Measurements from ENCODE around the gene CA12.

CA12 gene

DNA sequence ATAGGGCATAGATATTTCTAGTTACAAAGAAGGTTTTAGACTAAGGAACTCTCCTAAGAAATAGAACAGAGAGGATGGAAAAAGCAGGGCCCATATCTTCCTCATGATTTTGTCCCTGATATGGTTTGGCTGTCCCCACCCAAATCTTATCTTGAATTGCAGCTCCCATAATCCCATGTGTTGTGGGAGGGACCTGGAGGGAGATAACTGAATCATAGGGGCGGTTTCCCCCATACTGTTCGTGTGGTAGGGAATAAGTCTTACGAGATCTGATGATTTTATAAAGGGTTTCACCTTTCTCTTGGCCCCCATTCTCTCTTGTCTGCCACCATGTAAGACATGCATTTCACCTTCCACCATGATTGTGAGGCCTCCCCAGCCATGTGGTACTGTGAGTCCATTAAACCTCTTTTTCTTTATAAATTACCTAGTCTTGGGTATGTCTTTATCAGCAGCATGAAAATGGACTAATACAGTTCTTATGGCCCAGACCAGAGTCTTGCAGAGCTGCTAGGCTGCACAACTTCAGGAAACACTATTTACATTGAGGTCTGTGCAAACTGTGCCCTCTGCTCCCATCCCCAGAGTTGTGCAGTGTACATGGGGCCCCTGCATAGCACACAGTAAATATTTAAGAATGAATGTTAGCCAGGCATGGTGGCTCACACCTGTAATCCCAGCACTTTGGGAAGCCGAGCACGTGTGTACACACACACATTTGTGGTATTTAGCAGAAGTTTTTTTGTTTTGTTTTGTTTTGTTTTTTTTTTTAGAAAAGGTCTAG lies 20.3 kb upstream of the CA12 start:
- no peak for DNase-seq (ENCODE audit: low read depth)

DNA sequence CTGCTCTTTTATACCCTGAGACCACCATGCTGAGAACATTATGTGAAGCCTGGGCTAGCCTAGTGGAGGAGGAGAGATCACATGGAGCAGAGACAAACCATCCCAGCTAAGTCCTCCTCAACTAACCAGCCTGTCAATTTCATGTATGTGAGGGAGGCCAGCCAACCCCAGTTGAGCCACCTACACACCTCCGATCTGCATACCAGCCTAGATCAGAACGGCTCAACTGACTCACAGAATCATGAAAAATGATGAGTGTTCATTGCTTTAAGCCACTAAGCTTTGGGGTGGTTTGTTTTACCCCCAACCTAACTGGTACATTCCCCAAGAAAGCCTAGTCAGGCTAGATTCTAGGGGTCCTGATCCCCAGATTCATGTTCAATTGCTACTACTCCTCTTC lies 19.4 kb upstream of the CA12 start:
- no peak for DNase-seq (ENCODE audit: low read depth)

DNA sequence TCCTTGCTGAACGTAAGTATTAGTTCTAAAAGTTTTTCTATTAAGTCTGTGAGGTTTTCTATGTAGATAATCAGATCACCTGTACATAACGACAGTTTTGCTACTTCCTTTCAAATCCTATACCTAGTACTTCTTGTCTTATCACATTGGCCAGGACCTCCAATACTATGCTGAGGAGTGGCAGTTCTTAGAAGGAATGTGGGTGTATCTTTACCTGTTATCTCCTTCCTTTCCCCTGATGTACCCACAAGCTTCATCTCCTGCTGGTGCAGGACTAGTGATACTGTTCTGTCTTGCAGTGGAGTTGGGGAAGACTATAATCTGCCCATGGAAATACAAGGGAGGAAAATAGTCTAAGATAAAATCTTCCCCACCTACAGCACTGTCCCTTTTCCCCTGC lies 16.8 kb upstream of the CA12 start:
- no peak for DNase-seq (ENCODE audit: low read depth)

DNA sequence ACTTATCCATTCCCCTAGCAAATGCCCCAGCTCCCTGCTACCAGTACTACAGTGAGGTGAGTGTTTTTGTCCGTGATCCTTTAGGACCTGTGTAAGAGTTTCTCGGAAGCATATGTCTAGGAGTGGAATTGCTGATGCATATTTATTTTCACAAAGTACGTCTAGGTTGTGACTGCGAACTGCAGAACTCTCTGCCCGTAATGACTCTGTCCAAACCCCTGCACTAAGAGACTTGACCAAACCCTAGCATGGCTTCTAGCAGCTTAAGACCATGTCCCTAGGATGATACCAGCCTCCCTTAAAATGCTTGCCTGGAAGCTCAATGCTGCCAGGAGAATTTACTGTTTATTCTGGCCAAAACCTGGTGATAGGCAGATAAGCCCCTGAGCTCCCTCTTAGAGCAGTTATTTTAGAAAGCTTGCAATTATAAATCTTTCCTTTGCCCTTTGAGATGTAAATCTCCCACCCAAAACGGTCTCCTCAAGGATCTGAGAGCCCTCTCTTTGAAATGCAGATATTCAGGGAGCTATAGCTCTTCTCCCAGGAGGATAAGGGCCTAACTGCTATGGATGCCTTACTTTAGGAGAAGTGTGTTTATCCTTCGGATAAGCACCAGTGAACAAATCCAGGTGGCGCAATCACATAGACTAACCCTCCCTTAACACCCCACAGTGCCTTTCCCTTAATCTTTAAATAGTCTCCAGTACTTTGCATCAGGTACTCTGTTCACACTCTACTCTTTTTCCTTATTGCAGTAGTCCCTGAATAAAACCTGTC lies 14.7 kb upstream of the CA12 start:
- DNase-seq (ENCODE audit: low read depth): no peak

DNA sequence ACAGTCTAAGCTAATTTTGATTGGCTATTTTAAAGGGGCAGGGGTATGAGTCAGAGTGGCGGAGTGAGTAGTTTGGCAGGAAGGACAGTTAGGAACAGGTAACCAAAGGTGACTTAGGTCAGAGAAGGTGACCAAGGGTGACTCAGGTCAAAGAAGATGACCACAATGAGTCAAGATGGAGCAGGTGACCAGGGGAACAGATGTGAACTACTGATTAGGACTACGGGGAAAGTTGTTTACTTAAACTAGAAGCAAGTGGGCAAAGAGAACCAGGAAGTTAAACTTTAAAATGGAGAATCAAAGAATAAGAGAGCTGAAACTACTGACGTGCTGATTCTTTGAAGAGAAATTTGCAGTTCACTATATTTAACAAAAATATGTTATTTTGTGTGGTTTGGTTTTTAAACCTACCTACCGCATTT lies 14.1 kb upstream of the CA12 start:
- no peak for DNase-seq (ENCODE audit: low read depth)

DNA sequence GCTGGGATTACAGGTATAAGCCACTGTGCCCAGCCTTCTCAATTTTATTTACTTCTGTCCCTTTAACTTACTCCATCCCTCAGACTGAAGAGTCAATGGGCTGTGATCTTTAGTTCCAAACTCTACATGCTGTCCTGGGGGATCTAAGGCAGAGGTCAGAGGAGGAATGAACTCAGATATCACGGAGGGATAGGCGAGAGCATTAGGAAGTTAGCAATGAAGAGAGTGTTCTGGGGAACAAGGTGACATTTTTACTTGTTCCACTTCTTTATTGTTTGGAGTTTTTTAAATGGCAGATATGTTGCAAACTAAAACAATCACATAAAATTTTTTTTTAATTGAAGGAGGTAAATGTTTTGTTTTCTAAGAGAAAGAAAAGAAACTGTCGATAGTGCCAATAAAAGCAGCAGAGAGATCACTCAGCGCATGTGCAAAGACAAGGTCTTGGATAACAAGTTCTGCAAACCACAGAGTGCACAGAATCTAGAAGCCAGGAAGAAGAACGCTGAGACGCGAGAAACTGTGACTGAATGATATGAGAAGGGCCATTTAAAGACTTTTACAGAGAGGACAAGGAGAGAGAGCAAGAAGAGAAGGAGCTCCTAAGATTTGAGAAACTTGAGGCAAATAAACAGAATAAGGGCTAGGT lies 10.8 kb upstream of the CA12 start:
- DNase-seq (ENCODE audit: low read depth): no peak

DNA sequence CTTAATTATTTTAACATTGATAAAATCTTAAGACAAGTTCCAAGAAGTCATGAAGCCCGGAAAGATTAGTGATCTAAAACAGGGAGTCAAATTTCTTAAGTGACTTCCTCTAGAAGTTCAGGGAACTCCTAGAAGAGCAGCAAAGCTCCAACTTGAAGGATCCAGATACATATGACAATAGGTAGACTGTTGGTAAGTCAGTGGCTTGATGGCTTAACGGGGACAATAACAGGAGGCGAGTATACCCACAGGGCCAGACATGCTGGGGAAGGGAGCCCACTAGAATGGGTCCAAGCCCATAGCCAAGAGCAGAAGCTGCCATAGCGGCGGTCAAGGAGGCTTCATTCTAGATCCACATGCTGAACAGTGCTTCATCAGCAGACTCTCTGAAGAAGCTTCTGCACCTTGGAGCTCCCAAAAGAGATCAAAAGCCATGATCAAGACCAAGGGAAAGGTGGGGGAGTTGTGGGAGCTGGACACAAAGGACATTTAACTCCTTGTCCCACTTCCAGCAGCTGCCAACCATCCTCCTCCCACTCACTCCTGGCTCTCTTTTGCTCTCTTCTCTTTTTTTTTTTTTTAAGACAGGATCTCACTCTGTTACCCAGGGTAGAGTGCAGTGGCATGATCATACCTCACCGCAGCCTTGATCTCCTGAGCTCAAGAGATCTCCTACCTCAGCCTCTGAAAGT lies 10.2 kb upstream of the CA12 start:
- DNase-seq (ENCODE audit: low read depth): no peak

DNA sequence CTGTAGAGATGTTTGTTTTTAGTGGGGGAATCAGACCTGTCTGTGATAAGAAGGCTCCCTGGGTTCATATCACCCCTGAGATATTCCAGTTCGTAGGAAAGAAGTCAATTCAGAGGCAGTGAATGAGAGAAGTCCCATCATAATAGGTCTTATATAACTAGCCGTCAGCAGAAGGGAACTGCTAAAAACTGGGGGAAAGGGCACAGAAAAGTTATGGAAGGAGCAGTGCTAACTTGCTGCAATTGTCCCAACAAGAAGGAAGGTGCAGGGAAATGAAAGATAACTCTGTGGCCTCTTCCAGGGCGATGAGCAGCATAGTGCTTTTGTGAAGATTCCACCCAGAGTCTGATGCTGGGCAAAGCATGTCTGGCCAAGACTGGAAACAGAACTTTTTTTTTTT lies 9.0 kb upstream of the CA12 start:
- no peak for DNase-seq (ENCODE audit: low read depth)

DNA sequence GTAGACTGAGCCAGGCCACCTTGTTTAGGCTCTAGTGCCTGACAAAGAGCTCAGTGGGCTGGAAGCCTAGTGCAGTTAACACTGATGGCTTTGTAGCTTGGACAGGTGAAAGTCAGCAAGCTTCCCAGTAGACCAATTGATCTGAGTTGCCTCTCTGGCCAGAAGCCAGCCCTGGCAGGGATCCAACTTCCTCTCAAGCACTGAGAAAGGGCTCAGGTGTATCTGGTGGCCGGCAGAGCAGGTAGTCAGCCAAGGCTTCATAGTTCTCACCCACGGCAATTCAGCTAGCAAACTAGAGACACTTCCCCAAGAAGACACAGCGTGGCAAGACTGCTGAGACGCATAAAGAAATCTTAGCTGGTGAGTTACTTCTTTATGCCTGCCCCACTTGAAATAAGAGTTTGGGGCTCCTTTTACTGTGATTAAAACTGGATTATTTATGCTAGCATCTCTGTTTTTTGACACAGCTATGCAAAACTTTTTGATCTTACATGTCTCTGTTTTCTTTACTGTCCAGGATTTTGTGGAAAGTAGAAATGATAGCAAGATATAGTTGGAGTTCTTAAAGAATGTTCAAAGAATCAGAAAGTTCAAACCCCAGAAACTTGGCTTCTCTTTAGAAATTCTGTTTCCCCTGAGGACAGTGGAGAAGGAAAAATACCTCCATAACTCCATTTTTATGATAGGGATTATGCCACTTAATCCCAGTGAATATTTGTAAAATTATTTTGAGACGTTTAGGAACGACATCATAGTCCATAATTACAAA lies 8.4 kb upstream of the CA12 start:
- DNase-seq (ENCODE audit: low read depth): no peak

DNA sequence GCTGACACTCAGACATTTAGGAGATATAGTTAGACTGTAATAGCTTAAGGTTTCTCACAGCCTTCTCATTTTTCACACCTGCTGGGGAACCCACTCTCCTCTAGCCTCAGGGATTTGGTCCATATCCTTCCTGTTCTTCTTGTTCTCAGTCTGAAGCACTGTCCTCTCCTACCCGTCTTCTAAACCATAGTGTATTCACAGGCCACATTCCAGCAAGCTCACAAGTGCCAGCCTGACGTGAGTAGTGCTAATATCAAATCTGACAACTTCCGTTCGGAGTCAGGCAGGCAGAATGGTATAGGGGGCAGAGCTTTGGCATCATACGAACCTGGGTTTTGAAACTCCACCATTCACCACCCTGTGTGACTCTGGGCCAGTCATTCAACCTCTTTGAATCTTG lies 6.9 kb upstream of the CA12 start:
- DNase-seq (ENCODE audit: low read depth): no peak

DNA sequence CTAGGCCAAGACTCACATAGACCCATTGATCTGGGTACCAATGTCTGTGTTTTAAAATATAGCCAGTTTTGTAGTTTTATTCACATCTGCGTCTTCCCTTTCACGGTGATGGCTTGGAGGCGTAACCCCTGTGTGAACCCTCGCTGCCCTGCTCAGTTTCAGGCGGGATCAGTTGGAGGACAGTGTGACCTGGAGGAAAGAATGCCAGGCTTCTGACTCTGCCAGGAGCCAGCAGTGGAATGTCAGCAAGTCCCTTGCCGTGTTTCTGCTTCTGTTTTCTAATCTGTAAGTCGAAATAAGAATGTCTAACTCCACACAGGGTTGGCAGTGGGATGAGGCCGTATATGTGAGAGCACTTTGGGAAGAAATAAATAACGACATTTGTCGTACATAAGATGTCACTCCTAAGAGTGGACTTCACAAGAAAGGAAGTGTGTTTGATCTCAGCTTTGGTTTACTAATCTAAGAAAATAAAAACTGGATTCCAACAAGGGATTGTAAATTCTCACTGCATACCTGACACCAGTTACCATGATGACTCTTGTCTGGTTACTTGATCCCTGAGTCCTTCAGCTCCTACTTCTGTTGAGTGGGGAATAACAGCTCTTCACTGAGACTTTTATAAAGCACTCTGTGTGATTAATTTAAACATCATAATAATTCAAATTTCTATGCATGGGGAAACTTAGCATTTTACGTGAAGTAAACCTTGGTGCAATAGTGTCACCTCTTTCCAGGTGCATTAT lies 6.3 kb upstream of the CA12 start:
- DNase-seq (ENCODE audit: low read depth): no peak

DNA sequence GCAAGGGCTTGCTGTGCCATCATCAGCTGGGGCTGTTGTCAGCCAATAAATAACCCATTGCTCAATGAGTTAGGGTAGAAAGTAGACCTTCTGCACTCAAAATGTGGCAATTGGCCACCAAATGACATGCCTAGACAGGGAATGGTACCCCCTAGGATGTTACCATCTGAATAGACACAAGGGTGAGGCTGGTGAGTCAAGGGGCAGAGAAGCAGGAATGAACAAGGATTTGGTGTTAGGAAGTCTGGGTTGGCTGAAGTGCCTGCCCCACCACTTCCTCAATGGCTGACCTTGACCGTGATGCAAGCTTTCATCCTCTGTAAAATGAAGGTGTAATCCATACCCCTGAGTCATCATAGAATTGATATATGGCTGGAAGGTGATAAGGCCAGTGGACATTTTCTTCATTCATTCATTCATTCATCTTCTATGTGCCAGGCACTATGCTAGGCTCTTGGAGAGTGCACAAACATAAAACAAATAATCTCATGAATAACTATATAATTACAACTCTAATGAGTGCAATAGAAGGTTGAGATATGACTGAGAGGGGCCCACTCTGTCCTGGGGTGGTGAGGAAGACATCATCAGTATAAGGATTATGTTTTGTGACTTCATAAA lies 4.4 kb upstream of the CA12 start:
- DNase-seq (ENCODE audit: low read depth): no peak

DNA sequence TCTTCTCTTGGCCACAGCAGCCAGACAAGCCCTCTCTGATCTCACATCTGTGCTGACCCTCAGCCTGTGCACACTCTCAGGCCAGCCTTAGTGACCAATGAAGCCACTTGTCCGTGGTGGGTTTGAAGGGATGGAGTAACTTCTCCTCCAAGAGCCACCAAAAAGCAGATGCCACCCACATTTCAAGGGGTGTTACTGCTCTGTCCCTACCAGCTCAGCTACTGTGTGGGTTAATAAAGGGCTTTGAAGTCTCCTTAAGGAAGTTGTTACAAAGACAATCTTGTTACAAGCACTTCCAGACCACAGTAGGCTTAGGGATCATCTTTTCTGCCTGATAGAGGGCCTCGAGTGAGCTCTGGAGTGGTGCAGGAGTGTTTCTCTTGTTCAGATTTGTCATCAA lies 3.3 kb upstream of the CA12 start:
- DNase-seq (ENCODE audit: low read depth): no peak

DNA sequence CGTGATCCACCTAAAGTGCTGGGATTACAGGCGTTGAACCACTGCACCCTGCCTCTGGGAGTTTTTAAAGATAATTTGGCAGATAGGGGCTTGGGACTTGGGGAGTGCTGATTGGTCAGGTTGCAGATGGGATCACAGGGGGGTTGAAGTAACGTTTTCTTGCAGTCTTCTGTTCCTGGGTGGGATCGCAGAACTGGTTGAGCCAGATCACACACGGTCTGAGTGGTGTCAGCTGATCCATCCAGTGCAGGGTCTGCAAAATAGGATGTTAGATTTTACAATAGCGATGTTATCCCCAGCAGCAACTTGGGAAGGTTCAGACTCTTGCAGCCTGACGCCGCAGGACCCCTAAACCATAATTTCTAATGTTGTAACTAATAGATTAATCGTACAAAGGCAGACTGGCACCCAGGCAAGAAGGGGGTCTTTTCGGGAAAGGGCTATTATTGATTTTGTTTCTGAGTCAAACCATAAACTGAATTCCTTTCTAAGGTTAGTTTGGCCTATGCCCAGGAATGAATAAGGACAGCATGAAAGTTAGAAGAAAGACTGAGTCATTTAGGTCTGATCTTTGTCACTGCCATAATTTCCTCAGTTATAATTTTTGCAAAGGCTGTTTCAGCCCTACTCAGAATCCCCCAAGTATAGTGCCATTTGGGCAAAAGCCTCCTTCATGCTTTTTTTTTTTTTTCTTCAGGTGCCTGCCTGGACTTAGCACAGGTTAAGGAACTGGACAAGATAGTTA lies 1.5 kb upstream of the CA12 start:
- no peak for DNase-seq (ENCODE audit: low read depth)

DNA sequence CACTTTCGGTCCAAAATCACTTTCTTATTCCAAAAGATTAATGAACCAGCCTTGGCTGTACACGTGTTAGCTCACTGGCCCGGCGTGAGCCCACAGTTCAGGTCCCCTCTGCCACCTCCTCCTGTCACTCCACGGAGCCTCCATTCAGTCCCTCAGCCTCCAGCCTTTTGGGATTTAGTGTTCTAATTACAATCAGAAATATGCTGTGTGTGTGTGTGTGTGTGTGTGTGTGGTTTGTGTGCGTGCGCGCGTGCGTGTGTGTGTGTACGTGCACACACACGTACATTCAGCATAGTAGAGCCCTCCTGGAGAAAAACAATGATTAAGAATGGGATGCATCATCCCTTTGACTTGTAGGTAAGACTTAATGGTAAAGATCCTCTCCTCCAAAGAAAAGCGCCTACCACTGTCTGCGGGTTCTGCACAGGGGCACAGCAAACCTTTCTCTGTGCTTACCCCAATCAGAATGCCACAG lies 801 bp downstream of the CA12 start:
- DNase-seq (ENCODE audit: low read depth): no peak

DNA sequence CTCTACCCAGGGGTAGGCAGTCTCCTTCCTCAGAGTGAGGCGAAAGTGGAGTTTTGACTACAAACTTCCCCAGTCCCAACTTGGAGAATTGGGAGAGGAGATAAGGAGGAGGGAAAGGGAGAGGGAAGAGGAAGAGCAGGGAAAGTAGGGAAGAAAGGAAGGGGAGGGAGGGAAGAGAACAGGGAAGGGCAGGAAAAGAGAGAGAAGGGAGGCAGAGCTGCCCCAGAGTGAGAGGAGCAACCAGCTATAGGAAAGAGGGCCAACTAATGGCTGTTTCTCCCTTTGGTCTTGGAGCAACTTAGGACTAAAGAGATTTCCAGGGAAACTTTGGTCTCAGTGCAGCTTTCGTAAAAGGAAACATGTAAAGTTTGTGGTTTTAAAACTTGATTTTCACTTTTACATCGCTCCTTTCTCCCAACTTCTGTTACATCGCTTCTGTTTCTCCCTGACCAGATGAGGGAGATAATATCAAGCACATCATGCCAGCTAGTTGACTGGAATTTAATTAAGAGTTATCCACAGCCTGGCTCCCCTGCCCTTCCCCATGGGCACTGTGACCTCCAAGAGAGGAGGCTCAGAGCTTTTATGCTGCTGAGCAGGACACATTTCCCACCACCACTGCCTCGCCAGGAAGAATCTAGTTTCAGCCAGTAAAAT lies 1.4 kb downstream of the CA12 start:
- DNase-seq (ENCODE audit: low read depth): no peak

DNA sequence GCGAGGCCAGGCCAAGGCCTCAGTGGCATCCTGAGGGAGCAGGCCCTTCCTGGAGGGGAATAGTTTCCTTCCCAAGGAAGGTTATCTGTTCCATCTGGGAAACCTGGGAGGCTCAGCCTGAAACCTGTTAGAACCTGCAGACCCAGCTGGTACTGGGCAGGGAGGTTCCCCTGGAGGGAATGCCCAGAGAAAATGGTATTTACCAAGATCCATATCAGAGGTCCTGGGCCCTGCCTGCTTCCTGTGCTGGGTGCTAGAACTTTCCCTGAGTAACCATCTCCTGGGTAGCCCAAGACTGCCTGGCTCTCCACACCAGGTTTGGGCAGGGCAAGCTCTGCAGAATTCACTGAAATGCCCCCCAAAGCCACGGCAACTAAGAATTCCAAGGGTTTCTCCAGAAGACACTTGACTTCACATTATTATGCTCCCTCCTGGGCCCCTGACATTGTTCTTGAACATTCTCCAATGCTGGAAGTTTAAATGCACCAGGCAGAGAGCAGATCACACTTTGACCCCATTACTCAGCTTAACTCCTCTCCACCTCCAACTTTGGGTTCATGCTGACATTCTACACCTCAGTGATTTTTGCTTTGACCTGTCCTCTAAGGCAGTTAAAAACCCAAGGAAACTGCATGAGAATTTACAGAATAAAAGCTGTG lies 2.0 kb downstream of the CA12 start:
- DNase-seq (ENCODE audit: low read depth): no peak

DNA sequence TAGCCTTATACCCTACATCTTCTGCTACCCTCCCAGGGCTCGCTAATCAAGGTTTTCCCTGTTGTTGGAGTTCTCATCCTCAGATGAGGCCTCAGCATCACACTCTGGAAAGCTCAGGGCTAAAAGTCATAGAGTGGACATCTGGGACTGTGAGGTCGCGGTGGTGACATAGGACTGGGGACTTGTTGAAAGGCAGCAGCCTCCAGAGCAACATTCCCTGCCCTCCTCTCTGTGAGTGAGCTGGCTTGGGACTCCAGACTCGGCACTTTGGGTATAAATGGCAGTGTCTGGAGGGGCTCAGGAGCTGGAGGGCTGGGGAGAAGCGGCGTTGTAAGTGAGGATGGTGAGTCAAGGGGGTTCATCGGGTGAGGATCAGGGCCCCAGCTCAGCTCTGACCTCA lies 2.7 kb downstream of the CA12 start:
- no peak for DNase-seq (ENCODE audit: low read depth)
